ENCODE results near the gene BAHCC1.

BAHCC1 gene

GRCh38 chr17:81509207-81509971 lies 114.1 kb downstream of the BAHCC1 start:
- H3K9me3 ChIP-seq (ENCODE audit: control insufficient read depth, low read length), result no peaks in the 10 kb centered on the region
- H3K9ac ChIP-seq (ENCODE audit: low read length), result peak overlapping the region; percentile 97
- no peaks in the 10 kb centered on the region for H3K27me3 ChIP-seq (replicated peaks; ENCODE audit: control insufficient read depth, insufficient read depth, low read length)
- DNase-seq (ENCODE audit: low read depth), result peak; percentile 53
- H3K4me1 ChIP-seq (ENCODE audit: control insufficient read depth, insufficient read depth, low read length), result peaks cover 34% of the 10 kb centered on the region
- peaks cover 33% of the 10 kb centered on the region for H3K36me3 ChIP-seq (ENCODE audit: control insufficient read depth, insufficient read depth, low read length, severe bottlenecking)
- H3K4me3 ChIP-seq (ENCODE audit: low read length), result peak overlapping the region; percentile 87

GRCh38 chr17:81509972-81510784 lies 114.9 kb downstream of the BAHCC1 start:
- DNase-seq (ENCODE audit: low read depth), result peak; percentile 48

DNA sequence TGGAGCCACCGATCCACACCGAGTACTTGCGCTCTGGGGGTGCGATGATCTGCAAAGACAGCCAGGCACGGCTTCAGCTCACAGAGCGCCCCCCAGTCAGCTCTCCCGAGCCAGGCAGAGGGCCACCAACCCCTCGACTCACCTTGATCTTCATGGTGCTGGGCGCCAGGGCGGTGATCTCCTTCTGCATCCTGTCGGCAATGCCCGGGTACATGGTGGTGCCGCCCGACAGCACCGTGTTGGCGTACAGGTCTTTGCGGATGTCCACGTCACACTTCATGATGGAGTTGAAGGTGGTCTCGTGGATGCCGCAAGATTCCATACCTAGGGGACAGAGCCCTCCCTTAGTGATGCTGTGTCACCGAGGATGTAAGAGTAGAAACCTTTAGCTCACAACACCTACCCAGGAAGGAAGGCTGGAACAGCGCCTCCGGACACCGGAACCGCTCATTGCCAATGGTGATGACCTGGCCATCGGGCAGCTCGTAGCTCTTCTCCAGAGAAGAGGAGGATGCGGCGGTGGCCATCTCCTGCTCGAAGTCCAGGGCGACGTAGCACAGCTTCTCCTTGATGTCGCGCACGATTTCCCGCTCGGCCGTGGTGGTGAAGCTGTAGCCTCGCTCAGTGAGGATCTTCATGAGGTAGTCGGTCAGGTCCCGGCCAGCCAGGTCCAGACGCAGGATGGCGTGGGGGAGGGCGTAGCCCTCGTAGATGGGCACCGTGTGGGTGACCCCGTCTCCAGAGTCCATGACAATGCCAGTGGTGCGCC lies 115.7 kb downstream of the BAHCC1 start:
- Histone ChIP-seq H3K9ac (ENCODE audit: low read length) (peak overlapping the region; percentile 97), H3K27me3 (replicated peaks; ENCODE audit: control insufficient read depth, insufficient read depth, low read length) (no peaks in the 10 kb centered on the region), H3K9me3 (ENCODE audit: control insufficient read depth, low read length) (no peaks in the 10 kb centered on the region), H3K36me3 (ENCODE audit: control insufficient read depth, insufficient read depth, low read length, severe bottlenecking) (peaks cover 33% of the 10 kb centered on the region), H3K4me3 (ENCODE audit: low read length) (peak overlapping the region; percentile 87), H3K4me1 (ENCODE audit: control insufficient read depth, insufficient read depth, low read length) (peaks cover 36% of the 10 kb centered on the region)
- peak; percentile 43 for DNase-seq (ENCODE audit: low read depth)

More at GRCh38 chr17:81509972-81510784, 114.9 kb downstream of the BAHCC1 start:
- H3K9me3 ChIP-seq (ENCODE audit: control insufficient read depth, low read length), result no peaks in the 10 kb centered on the region
- peaks cover 33% of the 10 kb centered on the region for H3K36me3 ChIP-seq (ENCODE audit: control insufficient read depth, insufficient read depth, low read length, severe bottlenecking)
- H3K9ac ChIP-seq (ENCODE audit: low read length), result peak overlapping the region; percentile 97
- H3K27me3 ChIP-seq (replicated peaks; ENCODE audit: control insufficient read depth, insufficient read depth, low read length), result no peaks in the 10 kb centered on the region
- H3K4me1 ChIP-seq (ENCODE audit: control insufficient read depth, insufficient read depth, low read length), result peaks cover 34% of the 10 kb centered on the region
- peak overlapping the region; percentile 87 for H3K4me3 ChIP-seq (ENCODE audit: low read length)

GRCh38 chr17:81511554-81511803 lies 116.2 kb downstream of the BAHCC1 start:
- H3K4me1 ChIP-seq (ENCODE audit: control insufficient read depth, insufficient read depth, low read length), result peaks cover 41% of the 10 kb centered on the region
- no peaks in the 10 kb centered on the region for H3K27me3 ChIP-seq (replicated peaks; ENCODE audit: control insufficient read depth, insufficient read depth, low read length)
- peak overlapping the region; percentile 97 for H3K9ac ChIP-seq (ENCODE audit: low read length)
- no peaks in the 10 kb centered on the region for H3K9me3 ChIP-seq (ENCODE audit: control insufficient read depth, low read length)
- H3K4me3 ChIP-seq (ENCODE audit: low read length), result peak overlapping the region; percentile 87
- H3K36me3 ChIP-seq (ENCODE audit: control insufficient read depth, insufficient read depth, low read length, severe bottlenecking), result peaks cover 33% of the 10 kb centered on the region
- no peak for DNase-seq (ENCODE audit: low read depth)

GRCh38 chr17:81511804-81512561 lies 116.7 kb downstream of the BAHCC1 start:
- DNase-seq (ENCODE audit: low read depth), result no peak
- peak overlapping the region; percentile 87 for H3K4me3 ChIP-seq (ENCODE audit: low read length)

GRCh38 chr17:81512562-81513371 lies 117.5 kb downstream of the BAHCC1 start, which contains the start of gene ACTG1:
ACTG1 (minus strand) TSS chr17:81512799; CDS start chr17:81512354, 445 bp downstream.
- peak within 1 kb of the TSS; percentile 87 for H3K4me3 ChIP-seq (ENCODE audit: low read length)
- H3K9me3 ChIP-seq (ENCODE audit: control insufficient read depth, low read length), result no peaks in the 10 kb centered on the region
- peak within 1 kb of the TSS; percentile 97 for H3K9ac ChIP-seq (ENCODE audit: low read length)
- peak; percentile 96 for DNase-seq (ENCODE audit: low read depth)
- no peaks in the 10 kb centered on the region for H3K27me3 ChIP-seq (replicated peaks; ENCODE audit: control insufficient read depth, insufficient read depth, low read length)
- peaks cover 33% of the 10 kb centered on the region for H3K36me3 ChIP-seq (ENCODE audit: control insufficient read depth, insufficient read depth, low read length, severe bottlenecking)
- peaks cover 49% of the 10 kb centered on the region for H3K4me1 ChIP-seq (ENCODE audit: control insufficient read depth, insufficient read depth, low read length)

More at GRCh38 chr17:81511804-81512561, 116.7 kb downstream of the BAHCC1 start:
- Histone ChIP-seq H3K36me3 (ENCODE audit: control insufficient read depth, insufficient read depth, low read length, severe bottlenecking) (peaks cover 33% of the 10 kb centered on the region), H3K9ac (ENCODE audit: low read length) (peak overlapping the region; percentile 97), H3K9me3 (ENCODE audit: control insufficient read depth, low read length) (no peaks in the 10 kb centered on the region), H3K4me1 (ENCODE audit: control insufficient read depth, insufficient read depth, low read length) (peaks cover 45% of the 10 kb centered on the region), H3K27me3 (replicated peaks; ENCODE audit: control insufficient read depth, insufficient read depth, low read length) (no peaks in the 10 kb centered on the region)

DNA sequence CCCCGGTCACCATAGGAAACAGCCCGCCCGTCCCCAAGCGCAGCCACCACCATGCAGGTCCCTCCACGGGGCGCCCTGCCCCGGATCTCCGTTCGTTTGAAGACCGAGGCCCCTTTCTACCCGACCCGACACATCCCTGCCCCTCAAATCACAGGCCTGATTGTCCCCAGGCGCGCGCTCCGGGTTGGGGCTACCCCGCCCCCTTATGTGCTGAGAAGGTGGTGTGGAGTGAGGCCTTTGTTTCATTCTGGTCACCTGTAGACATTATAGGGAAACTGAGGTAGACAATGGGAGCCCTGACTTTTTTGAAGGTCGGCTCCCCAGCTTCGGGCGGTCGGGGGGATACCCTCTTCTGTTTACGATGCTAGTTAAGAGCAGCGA lies 118.1 kb downstream of the BAHCC1 start:
- Histone ChIP-seq H3K4me3 (ENCODE audit: low read length) (peak overlapping the region; percentile 83), H3K9me3 (ENCODE audit: control insufficient read depth, low read length) (no peaks in the 10 kb centered on the region), H3K9ac (ENCODE audit: low read length) (peak overlapping the region; percentile 97), H3K27me3 (replicated peaks; ENCODE audit: control insufficient read depth, insufficient read depth, low read length) (no peaks in the 10 kb centered on the region), H3K36me3 (ENCODE audit: control insufficient read depth, insufficient read depth, low read length, severe bottlenecking) (peaks cover 33% of the 10 kb centered on the region), H3K4me1 (ENCODE audit: control insufficient read depth, insufficient read depth, low read length) (peaks cover 55% of the 10 kb centered on the region)
- peak; percentile 71 for DNase-seq (ENCODE audit: low read depth)

GRCh38 chr17:81513753-81514488 lies 118.7 kb downstream of the BAHCC1 start:
- H3K9ac ChIP-seq (ENCODE audit: low read length), result peak overlapping the region; percentile 97
- peak overlapping the region; percentile 83 for H3K4me3 ChIP-seq (ENCODE audit: low read length)
- H3K36me3 ChIP-seq (ENCODE audit: control insufficient read depth, insufficient read depth, low read length, severe bottlenecking), result peaks cover 28% of the 10 kb centered on the region
- H3K27me3 ChIP-seq (replicated peaks; ENCODE audit: control insufficient read depth, insufficient read depth, low read length), result no peaks in the 10 kb centered on the region
- DNase-seq (ENCODE audit: low read depth), result peak; percentile 89
- no peaks in the 10 kb centered on the region for H3K9me3 ChIP-seq (ENCODE audit: control insufficient read depth, low read length)
- peaks cover 57% of the 10 kb centered on the region for H3K4me1 ChIP-seq (ENCODE audit: control insufficient read depth, insufficient read depth, low read length)

- H3K27me3 ChIP-seq (replicated peaks; ENCODE audit: control insufficient read depth, insufficient read depth, low read length), result no peaks in the 10 kb centered on the region
- peak overlapping the region; percentile 97 for H3K9ac ChIP-seq (ENCODE audit: low read length)
- no peak for DNase-seq (ENCODE audit: low read depth)
- peak overlapping the region; percentile 83 for H3K4me3 ChIP-seq (ENCODE audit: low read length)
- H3K9me3 ChIP-seq (ENCODE audit: control insufficient read depth, low read length), result no peaks in the 10 kb centered on the region
- peaks cover 23% of the 10 kb centered on the region for H3K36me3 ChIP-seq (ENCODE audit: control insufficient read depth, insufficient read depth, low read length, severe bottlenecking)
- H3K4me1 ChIP-seq (ENCODE audit: control insufficient read depth, insufficient read depth, low read length), result peaks cover 56% of the 10 kb centered on the region
Observed at GRCh38 chr17:81514489-81514738, 119.2 kb downstream of the BAHCC1 start.

Measured in adipocyte (in vitro differentiated cells).